Stimulated activated CD8-positive, alpha-beta memory T cell treated with anti-CD3 and anti-CD28 coated beads, Interleukin-4, amount 100 ng/mL, for 48 hours (primary cell): ENCODE results near the gene OLA1.

Source experiments
- DNase-seq: peaks from one replicate; pipeline ENCODE4 v3.0.0-alpha.2; 2020

Gene OLA1

GRCh38 chr2:174112073-174112472 is 136.3 kb downstream of the OLA1 start:
- no peak for DNase-seq

GRCh38 chr2:174108579-174108978 is 139.8 kb downstream of the OLA1 start:
- DNase-seq, result no peak

GRCh38 chr2:174106736-174107135 is 141.6 kb downstream of the OLA1 start:
- DNase-seq, result no peak

GRCh38 chr2:174094542-174094941 is 153.8 kb downstream of the OLA1 start:
- no peak for DNase-seq

- no peak for DNase-seq
These were observed 157.9 kb downstream of the OLA1 start for GRCh38 chr2:174090476-174090875.

- DNase-seq, result no peak
These were observed 159.4 kb downstream of the OLA1 start for GRCh38 chr2:174088706-174089460.

GRCh38 chr2:174086708-174087107 is 161.6 kb downstream of the OLA1 start:
- no peak for DNase-seq

GRCh38 chr2:174085781-174086180 is 162.6 kb downstream of the OLA1 start:
- DNase-seq, result no peak

- no peak for DNase-seq
These were observed 164.4 kb downstream of the OLA1 start for GRCh38 chr2:174083843-174084458.

GRCh38 chr2:174080672-174081121 is 167.6 kb downstream of the OLA1 start:
- DNase-seq, result no peak

- DNase-seq, result no peak
These were observed 170.1 kb downstream of the OLA1 start for GRCh38 chr2:174078275-174078674.

GRCh38 chr2:174076975-174077374 is 171.4 kb downstream of the OLA1 start:
- DNase-seq, result no peak

GRCh38 chr2:174076040-174076439 is 172.3 kb downstream of the OLA1 start:
- DNase-seq, result no peak

GRCh38 chr2:174074831-174075230 is 173.5 kb downstream of the OLA1 start:
- no peak for DNase-seq

GRCh38 chr2:174072857-174073256 is 175.5 kb downstream of the OLA1 start:
- DNase-seq, result no peak

GRCh38 chr2:174072069-174072468 is 176.3 kb downstream of the OLA1 start:
- DNase-seq, result no peak

GRCh38 chr2:174071321-174071720 is 177.0 kb downstream of the OLA1 start:
- DNase-seq, result no peak

GRCh38 chr2:174070281-174070680 is 178.1 kb downstream of the OLA1 start:
- no peak for DNase-seq

GRCh38 chr2:174067815-174068214 is 180.5 kb downstream of the OLA1 start:
- no peak for DNase-seq

- no peak for DNase-seq
These were observed 181.5 kb downstream of the OLA1 start for GRCh38 chr2:174066871-174067270.

- no peak for DNase-seq
These were observed 184.7 kb downstream of the OLA1 start for GRCh38 chr2:174063492-174064092.

GRCh38 chr2:174062934-174063333 is 185.4 kb downstream of the OLA1 start:
- DNase-seq, result no peak

- DNase-seq, result no peak
These were observed 188.5 kb downstream of the OLA1 start for GRCh38 chr2:174059884-174060244.

GRCh38 chr2:174059178-174059883 is 189.0 kb downstream of the OLA1 start:
- DNase-seq, result no peak
